Activated CD8-positive, alpha-beta memory T cell treated with anti-CD3 and anti-CD28 coated beads, Interleukin-2, amount 50 U/mL, for 24 hours (primary cell): ENCODE measurements around the gene VWA8.
"Not testable (repeated sequence)": the region's sequence is repeated elsewhere in the genome, so short reads cannot be mapped to it uniquely, and the experiment has no call there.

Source experiments
- DNase-seq: peaks from one replicate; pipeline ENCODE4 v3.0.0-alpha.2; 2020; ENCODE audit errors: extremely low read depth

VWA8 gene

DNA sequence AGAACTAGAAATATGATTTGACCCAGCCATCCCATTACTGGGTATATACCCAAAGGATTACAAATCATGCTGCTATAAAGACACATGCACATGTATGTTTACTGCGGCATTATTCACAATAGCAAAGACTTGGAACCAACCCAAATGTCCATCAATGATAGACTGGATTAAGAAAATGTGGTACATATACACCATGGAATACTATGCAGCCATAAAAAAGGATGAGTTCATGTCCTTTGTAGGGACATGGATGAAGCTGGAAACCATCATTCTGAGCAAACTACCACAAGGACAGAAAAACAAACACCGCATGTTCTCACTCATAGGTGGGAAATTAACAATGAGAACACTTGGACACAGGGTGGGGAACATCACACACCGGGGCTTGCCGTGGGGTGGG is 38.0 kb downstream of the VWA8 start:
- DNase-seq, result not testable (repeated sequence)

DNA sequence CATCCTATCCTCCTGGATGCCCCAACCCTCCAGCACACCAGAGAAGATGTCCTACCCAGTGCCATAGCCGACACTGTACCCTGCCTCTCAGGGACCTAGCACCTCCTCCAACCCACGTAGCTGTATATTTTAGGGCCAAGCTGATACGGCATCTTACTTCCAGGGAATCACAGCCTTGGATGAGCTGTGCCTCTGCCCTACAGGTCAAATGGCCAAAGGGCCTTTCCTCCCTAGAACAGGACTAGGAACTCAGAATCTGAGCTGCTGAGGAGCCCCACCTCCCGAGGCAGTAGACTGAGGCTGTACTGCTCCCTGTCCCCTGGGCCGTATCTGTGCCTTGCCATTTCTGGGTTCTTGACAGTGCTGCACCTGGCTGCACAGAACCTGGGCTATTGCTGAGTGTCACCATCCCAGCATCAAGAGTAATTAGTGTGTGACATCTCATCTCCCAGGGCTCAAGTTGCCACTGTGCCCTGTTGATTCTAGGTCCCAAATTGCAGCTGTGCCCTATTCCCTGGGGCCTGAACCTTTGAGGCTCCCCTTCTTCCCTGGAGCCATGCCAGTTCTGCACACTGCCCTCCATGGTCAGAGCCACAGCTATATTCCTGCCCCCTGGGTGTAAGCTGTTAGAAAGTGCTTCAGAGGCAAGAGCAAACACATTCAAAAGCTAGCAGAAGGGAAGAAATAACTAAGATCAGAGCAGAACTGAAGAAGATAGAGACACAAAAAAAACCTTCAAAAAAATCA is 41.0 kb downstream of the VWA8 start:
- no peak for DNase-seq

DNA sequence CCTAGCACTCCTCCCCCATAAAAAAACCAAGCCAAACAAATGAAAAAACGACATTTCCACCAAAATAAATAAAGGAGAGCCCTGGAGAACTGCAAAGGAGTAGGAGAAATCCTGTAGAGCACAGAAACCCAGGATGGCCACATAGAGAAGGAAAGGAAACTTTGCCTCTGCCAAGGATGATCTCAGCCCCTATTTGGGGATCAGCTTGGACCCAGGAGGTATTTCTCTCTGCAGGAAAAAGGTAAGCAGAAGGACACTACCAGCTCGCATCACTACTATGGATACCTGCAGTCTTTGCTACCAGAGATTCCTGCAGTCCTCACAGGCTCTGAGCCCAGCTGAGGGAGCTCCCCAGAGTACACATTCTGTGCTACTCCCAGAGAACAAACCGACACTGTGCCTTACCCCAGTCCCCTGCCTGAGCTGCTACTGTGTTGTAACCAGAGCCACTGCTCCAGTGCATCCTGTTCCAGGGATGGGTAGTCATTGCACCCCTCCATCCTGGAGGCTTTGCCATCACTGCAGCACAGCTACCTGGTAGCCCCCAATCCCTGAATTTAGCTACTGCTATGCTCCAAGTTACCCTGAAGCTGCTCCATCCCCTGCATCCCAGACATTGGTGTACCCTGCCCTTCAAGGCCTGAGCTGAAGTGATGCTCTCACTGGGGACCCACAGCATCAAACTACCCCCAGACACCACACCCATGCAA is 41.7 kb downstream of the VWA8 start:
- no peak for DNase-seq

DNA sequence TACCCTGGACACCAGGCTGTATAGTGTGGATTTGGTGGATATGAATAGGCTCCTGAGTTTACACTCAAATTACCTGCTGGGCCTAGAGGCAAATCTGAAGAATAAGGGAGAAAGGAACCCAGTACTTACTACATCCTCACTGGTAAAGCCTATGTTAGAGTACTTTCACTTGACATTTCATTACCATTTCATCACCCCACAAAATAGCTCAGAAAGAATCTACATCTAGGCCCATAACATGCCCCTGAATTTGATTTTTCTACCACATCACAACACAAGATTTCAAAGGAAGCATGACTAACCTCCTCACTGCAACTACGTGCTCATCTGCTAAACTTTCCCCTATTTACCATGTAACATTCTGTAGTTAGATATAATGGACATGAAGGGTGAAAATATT is 43.3 kb downstream of the VWA8 start:
- no peak for DNase-seq

DNA sequence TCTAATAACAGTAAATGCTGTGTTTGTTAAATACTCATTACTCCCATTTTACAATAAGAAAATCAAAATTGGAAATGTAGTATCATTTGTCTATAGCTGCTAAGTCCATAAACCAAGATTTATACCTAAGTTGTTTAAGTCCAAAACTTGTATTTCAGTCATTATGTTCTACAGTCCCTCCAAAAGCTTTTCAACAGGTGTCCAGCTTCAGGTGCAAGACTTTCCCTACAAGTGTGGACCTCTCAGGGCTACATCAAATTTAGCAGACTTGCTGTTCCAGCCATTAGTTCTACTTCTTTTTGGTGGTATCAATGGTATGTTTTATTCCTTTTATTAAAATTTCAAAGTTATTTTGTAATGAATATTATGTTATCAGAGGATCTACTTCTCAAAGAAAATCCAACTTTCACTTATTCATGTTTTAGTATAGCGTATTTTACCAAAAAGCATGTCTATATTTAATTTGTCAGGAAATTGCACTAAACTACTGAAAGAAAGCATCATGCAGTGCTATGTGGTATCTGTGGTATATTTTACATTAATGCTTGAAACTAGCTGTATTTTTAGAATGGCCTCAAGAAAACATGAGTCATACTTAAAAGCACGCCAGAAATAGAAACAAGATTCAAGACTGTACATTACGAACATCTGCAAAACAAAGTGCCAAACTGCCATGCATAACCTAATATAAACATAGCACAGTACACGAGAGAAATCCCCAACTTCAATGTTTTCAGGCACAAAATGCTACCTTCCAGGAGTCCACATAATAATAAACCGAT is 44.5 kb downstream of the VWA8 start:
- no peak for DNase-seq

DNA sequence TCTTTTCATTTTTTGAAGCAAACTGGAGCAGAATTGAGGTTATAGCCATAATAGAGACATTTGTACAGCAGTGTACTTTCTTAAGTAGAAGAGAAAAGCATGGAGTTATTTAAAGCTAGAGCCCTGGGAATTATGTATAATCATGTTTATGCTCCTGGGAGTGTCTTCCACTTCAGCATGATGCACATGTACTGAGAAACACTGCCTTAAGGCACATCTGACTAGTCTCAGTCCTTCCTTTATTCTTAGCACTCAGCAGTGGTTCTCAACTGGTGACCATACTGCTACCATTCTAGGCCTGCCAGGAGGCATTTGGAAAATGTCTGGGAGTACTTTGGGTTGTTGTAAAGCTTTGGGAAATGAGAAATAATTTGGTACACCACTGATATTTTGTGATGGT is 45.8 kb downstream of the VWA8 start:
- no peak for DNase-seq

DNA sequence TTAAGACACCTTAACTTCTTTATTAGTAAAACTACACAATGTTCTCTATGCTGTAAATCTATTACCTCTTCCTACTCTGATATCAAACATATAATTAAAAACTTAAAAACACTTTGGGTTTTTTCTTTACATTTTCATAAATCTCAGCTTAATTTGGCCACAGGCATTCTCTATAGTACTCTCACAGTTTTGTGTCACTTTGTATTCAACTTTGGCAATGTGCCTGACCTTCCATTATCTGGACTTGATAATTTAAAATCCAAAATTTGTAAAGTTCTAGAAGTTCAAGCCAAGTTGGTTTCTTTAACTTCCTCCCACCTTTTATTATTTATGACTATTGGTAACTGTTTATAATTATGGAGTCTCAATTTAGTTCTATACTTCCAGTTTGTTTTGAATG is 46.4 kb downstream of the VWA8 start:
- no peak for DNase-seq

DNA sequence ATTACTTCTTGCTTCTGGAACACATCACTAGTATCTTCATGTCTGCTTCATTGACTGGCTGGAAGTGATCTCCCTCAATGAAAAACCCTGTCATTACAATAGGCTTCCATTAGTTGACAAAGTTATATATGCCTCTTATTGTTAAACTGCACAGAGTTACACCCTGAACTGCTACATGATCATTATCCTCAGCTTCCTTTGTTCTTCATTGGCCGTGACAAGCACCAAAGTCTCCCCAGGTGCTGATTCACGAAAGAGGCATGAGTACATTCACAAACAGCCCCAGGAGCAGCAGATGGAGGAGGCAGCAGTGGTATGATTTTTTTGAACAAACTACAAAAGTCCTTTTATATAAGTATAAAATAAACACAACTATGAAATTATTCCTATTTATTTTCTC is 51.4 kb downstream of the VWA8 start:
- DNase-seq, result no peak

DNA sequence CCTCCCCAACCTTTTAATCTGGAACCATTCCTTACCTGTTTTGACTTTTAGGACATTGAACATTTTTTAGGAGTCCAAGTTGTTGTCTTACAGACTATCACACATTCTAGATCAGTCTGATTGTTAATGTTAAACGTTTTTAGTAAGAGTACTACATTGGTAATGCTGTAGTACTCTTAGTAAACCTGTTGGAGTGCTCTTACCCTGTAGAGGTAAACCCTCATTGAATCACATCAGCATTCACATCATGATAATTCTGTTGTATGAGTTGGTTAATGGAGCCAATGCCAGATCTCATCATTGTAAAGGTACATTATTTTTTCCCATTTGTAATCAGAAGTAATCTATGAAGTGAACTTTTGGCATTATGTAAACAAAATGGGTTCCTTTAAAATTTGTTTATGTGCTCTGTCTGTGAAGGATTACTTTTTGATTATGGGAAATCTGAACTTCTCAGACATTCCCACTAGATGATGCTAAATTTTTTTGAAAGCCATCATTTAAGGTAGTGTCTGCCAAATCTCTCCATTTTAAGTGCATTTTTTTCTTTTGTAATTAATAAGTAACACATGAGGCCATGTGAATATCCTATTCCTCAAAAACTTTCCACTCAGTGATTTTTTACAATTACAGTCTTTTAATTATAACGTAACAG is 55.2 kb downstream of the VWA8 start:
- no peak for DNase-seq

DNA sequence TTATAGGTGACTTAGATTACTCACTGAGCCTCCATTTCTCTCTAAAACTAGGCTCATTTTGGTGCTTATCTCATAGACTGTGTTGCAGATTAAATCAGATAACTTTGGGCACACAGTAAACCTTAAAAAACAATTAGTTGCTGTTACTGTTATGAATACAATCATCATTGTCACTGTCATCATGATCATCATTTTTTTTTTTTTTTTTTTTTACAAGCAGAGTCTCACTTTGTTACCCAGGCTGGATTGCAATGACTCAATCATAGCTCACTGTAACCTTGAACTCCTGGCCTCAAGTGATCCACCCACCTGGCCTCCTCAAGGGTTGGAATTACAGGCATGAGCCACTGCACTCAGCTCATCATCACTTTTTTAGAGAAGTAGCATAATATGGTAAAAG is 60.0 kb downstream of the VWA8 start:
- DNase-seq, result peak; percentile 10

DNA sequence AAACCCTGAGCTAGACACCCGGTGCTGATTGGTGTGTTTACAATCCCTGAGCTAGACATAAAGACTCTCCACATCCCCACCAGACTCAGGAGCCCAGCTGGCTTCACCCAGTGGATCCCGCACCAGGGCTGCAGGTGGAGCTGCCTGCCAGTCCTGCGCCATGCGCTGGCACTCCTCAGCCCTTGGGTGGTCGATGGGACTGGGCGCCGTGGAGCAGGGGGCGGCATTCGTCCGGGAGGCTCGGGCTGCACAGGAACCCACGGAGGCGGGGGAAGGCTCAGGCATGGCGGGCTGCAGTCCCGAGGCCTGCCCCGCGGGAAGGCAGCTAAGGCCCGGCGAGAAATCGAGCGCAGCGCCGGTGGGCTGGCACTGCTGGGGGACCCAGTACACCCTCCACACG is 62.5 kb downstream of the VWA8 start:
- not testable (repeated sequence) for DNase-seq

DNA sequence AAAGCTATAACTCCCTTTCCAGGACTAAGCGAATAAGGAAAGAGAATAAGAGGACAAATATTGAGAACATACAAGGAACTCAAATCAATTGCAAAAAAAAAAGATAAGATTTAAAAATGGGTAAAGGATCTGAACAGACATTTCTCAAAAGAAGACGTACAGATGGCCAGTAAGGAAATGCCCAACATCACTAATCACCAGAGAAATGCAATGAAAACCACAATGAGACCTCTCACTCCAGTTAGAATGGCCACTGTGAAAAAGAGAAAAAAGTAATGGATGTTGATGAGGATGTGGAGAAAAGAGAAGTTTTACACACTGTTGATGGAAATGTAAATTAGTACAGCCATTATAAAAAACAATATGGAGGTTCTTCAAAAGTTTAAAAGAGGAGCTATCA is 63.8 kb downstream of the VWA8 start:
- DNase-seq, result no peak

DNA sequence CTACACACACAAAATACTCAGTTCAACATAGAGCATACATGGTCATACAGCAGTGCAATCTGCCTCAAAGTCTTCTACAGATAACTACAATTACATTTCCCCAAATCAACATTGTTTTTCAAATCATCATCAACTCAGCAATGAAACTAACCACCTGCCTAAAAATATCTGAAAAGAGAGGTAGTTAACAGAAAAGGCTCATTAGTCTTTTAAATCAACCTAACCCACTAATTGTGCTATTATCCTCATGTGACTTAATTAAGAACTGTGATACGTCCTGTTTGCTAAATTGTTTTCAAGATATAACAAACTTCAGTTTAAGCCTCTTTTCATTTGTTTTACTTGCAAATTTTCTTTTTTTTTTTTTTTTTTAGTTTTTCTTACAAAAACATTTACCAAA is 65.4 kb downstream of the VWA8 start:
- no peak for DNase-seq

DNA sequence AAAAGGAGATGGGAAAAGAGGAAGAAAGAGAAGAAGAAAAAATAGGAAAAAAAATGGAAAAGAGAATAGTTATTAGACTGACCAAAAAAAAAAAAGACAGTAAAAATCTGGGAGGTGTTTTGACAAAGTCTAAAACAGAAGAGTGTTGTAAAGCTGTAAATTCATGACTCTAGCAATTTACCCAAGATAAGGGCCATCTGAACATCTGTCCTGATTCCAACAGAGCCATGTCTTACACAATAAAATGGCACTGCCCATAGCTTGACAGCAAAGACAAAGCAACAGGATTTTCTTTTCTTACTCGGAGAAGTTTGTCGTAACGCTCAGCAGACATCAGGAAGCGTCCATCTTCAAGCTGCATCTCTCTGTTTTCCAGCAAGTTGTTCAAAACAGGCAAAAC is 69.8 kb downstream of the VWA8 start:
- no peak for DNase-seq

DNA sequence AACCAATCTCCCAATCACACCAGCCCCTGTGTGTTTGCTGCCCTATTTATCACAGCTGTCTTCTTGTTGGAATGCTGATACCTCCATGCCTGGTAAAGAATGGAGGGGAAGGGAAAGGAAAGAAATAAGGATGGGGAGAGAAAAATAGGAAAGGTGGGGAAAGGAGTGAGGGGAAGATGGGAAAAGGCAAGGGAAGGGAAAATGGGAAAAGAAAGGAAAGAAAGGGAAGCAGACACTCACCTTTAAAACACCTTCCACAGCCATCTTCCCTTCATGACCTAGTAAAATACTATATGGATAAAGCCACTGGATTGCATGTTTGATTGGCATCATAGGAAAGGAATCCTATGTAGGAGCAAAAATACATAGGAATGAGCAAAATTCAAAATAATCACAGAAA is 77.8 kb downstream of the VWA8 start:
- DNase-seq, result no peak

DNA sequence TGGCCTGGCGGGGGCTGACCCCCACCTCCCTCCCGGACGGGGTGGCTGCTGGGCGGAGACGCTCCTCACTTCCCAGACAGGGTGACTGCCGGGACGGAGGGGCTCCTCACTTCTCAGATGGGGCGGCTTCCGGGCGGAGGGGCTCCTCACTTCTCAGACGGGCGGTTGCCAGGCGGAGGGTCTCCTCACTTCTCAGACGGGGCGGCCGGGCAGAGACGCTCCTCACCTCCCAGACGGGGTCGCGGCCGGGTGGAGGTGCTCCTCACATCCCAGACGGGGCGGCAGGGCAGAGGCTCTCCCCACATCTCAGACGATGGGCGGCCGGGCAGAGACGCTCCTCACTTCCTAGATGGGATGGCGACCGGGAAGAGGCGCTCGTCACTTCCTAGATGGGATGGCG is 79.0 kb downstream of the VWA8 start:
- not testable (repeated sequence) for DNase-seq

DNA sequence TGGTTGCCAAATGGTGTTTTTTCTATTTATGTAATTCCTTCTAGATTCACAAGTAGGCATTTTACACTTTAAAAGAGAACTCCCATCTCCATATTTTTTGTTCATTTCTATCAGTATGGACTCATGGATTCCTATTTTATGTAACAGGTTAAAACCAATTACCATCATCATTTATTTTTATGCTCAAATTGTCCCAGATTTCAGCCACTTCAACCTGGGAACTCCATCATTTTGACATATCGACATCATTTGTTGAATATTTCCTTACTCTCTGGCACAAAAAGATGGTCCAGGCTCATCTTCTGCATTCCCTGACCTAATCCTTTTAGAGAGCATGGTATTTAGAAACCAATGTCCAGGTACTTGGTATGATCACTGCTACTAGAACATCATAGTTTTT is 79.9 kb downstream of the VWA8 start:
- DNase-seq, result no peak

DNA sequence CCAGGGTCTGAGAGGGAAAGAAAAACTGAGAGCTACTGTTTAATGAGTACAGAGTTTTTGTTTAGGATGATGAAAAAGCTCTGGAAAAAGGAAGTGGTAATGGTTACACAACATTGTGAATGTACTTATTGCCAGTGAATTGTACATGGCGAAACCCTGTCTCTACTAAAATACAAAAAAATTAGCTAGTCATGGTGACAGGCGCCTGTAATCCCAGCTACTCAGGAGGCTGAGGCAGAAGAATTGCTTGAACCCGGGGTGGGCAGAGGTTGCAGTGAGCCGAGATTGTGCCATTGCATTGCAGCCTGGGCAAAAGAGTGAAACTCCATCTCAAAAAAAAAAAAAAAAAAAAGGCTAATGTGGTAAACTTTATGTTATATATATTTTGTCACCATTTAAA is 96.3 kb downstream of the VWA8 start:
- DNase-seq, result no peak

DNA sequence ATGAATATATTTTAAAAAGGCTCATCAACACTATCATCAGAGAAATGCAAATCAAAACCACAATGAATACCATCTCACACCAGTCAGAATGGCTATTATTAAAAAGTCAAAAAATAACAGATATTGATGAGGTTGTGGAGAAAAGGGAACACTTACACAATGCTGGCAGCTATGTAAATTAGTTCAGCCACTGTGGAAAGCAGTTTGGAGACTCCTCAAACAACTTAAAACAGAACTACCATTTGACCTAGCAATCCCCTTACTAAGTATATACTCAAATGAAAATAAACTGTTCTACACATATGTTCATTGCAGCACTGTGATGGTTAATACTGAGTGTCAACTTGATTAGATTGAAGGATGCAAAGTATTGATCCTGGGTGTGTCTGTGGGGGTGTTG is 98.2 kb downstream of the VWA8 start:
- not testable (repeated sequence) for DNase-seq

DNA sequence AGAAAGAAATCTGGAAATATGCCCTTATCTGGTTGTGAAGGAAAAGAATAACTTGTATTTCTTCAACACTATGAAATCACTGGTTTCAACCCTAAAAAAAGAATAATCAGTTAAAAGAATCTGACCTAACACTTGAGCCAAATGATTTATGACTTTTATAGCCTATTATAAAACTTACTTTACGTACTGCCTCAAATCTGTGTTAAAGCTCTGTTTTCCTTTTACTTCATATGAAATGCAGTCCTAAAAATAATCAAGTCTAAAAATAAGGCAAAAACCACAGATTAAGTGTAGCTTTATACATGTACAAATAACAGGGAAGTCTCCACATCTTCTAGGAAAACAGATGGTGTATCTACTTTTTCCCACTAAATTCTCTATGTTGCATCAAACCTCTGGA is 101.3 kb downstream of the VWA8 start:
- DNase-seq, result no peak

DNA sequence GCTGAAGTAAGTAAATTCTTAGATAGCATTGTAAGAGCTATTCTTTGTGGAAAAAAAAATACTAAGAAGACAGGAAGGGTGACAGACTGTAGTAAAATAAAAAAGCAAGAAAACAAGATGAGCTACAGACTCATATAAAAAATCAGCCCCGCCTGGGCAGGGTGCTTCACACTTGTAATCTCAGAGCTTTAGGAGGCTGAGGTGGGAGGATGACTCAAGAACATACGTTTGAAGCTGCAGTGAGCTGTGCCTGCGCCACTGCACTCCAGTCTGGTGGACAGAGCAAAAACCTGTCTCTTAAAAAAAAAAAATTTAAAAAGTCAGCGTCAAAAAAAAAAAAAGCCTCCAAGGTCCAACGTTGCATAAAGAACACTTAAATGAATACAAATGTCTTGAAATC is 102.1 kb downstream of the VWA8 start:
- DNase-seq, result no peak

DNA sequence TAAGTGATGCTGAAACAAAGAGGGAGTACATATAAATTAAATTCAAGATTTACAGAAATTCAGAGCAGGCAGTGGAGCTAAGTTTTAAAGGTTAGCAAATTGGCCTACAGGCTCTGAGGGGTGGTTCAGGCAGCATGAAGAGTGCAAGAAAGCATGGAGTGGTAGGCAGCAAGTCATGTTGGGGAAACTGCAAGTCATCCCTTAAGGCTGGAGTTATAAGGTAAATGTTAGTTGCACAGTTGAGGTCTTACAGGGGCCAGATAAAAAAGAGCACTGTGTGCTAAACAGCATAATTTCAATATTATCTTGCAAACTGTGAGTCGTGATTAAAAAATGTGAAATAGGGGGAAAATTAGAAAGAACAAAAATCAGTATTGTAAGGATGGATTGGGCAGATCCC is 106.2 kb downstream of the VWA8 start:
- no peak for DNase-seq
